ENCODE results near the gene KLRC4.
"Not testable (repeated sequence)": the region's sequence is repeated elsewhere in the genome, so short reads cannot be mapped to it uniquely, and the experiment has no call there.

KLRC4 gene, protein sequence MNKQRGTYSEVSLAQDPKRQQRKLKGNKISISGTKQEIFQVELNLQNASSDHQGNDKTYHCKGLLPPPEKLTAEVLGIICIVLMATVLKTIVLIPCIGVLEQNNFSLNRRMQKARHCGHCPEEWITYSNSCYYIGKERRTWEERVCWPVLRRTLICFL

DNA sequence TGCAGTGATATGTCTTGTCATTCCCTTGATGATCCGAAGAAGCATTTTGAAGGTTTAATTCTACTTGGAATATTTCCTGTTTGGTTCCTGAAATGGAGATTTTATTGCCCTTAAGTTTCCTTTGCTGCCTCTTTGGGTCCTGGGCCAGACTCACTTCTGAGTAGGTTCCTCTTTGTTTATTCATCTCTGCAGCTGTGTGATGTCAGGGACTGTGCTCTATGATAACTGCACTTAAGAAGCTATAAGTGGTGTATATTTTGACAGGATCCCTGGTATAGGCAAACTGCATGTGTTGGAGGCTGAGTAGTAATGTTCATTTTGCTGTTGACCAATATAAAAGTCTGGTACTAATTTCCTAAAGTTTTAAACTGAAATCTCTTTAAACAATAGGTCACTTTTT lies at the start of gene KLRC4:
TSS of gene KLRC4 (minus strand) at position 366 of the 400 bp plus-strand sequence. CDS start at position 184, 182 bp downstream.
- no peak for DNase-seq

DNA sequence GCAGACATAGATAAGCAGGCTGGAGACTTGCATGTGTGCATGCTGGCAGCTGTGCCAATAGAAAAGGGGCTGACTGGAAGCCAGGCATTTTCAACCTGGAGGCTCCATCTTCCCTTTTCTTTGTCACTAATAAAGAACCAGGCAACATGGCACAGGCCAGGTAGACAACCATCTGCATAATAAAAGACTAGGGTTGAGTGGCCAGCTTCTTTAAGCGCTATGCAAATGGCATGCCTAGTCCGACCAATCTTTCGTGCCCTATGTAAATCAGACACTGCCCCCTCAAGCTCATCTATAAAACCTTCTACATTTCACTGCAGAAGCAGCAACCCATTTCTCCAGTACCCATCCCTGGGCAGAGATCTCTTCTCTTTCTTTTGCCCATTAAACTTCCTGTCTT lies 48.2 kb upstream of the KLRC4 start:
- DNase-seq = no peak

DNA sequence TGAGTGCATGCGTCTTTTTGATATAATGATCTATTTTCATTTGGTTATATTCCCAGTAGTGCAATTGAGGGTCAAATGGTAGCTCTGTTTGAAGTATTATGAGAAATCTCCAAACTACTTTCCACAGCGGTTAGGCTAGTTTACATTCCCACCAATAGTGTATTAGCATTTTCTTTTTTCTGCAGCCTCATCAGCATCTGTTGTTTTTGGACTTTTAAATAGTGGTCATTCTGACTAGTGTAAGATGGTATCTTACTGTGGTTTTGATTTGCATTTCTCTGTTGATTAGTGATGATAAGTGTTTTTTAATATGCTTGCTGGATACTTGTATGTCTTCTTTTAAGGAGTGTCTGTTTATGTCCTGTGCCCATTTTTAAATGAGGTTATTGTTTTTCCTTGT lies 47.3 kb upstream of the KLRC4 start:
- DNase-seq = no peak

DNA sequence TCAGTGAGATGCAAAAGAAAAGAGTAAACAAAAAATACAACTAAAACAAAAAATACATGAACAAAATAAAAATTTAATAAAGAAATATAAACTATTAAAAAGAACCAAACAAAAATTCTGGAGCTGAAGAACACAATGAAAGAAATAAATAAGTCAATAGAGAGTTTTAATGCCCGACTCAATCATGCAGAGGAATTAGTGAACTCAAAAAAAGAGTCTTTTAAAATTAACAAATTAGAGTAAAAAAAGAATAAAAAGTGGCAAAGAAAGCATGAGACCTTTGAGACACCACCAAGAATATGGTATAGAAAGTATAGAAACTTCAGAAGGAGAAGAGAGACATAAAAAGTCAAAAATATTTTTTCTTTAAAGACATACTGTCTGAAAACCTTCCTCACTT lies 46.2 kb upstream of the KLRC4 start:
- DNase-seq = no peak

DNA sequence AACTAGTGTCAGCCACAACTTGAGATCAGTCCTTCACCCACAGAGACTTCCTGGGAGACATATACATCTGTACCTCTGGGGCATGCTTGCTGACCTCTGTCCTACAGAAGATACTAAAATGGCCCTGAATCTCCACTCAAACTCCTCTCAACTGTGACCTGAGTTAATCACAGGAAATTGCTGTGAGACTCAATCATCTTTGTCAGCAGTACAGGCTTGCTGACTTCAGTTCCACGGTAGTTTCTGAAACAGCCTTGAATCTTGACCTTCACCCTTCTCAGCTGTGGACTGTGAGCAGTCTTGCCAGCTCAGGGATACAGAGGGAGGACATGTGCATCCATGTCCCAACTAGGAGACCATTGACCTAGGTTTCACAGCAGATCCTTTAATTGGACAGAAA lies 45.0 kb upstream of the KLRC4 start:
- DNase-seq = no peak

DNA sequence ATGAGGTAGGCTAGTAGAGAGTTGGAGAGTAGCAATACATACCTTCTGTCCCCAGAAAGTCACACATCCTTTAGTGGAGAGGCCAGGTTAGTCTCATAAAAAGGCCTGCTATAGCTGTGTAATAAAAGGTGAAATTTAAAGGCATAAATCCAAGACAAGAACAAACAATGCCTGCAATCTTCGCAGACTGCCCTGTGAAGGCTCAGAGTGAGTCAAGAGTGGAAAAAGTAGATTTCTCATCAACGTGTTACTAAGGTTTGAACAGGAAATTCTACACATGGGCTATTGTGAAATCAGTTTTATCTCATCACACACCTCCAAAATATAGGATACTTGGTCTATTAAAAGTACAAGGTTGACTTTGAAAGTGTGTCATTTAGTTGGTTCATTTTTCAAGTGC lies 43.6 kb upstream of the KLRC4 start, which contains the start of gene KLRC1:
TSS of gene KLRC1 (minus strand) at position 222 of the 400 bp plus-strand sequence. CDS start 2,221 bp downstream, outside the sequence.
- no peak for DNase-seq

DNA sequence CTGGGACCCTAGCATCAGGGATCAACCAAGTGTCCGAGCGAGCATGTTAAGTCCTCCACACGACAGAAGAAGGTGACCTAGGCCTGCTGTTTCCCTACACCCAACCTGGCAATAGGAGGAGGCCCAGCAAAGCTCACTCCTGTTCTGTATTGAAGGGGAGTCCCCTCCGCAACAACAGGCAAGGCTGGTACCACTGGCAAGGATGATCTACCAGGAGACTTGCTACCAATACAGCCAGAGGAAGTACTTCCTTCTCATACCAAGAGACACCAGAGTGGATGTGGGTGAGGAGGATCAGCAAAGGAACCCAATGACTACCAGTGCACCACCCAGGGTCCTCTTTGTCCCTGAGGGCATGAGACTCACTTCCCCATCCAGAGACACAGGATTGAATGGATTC lies 38.7 kb upstream of the KLRC4 start:
- DNase-seq = no peak

DNA sequence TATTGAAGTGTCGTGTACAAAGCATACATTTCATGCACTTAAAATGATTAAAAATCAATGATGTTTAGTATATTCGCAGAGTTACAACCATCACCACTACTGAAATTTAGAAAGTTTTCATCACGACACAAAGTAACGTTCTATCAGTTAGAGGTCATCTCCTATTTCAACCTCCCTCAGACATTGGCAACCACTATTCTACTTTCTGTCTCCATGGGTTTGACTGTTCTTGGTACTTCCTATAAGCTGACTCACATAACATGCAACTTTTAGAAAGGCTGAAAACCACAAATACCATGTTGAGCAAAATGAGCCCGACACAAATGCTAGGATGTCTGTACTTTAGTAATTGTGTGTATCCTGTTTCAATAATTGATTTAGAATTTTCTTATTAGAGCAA lies 36.5 kb upstream of the KLRC4 start:
- DNase-seq = not testable (repeated sequence)

DNA sequence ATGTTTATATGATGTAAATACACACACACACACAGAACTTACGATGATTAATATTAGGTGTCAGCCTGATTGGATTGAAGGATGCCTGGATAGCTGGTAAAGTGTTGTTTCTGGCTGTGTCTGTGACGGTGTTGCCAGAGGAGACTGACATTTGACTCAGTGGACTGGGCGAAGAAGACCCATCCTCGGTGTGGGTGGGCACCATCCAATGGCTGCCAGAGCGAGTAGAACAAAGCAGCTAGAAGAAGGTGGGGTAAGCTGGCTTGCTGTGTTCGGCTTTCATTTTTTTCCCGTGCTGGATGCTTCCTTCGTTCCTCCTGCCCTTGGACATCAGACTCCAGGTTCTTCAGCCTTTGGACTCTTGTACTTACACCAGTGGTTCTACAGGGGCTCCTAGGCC lies 31.6 kb upstream of the KLRC4 start:
- DNase-seq = not testable (repeated sequence)

DNA sequence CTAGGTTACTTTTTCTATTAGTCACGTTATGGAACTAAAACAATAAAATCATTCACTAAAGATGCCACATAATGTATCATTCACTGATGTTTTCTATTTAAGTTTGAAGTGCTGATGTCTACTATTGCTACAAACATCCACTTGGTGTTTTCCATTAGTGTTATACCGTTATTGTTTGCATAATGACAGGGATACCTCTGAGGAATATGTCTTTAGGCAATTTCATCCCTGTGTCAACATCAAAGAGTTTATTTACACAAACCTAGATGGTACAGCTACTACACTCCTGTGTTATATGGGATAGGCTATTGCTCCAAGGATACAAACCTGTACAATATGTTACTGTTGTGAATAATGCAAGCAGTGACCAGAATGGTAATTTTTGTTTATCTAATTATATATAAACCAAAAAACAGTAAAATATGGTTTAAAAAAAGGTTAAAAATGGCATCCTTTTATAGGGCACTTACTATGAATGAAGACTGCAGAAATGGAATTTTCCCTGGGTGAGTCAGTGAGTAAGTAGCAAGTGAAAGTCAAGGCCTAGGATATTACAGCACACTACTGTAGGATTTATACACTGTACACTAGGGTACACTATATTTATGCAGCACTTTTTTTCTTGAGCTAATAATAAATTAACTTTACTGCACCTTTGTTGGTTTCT lies 30.2 kb upstream of the KLRC4 start:
- not testable (repeated sequence) for DNase-seq

DNA sequence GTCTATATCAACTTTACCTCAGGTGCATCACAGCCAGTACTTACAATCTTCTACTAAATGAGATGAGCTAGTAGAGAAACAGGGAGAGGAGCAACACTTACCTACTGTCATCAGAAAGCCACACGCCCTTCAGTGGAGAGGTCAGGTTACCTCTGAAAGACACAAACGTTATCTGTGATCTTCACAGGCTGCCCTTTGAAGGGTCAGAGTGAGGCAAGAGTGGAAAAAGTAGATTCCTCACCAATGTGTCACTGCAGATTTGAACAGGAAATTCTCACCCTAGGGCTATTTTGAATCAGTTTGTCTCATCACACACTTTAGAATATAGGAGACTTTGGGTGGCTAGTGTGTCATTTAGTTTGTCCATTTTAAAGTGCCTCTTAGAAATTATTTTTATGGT lies 28.0 kb upstream of the KLRC4 start:
- not testable (repeated sequence) for DNase-seq

DNA sequence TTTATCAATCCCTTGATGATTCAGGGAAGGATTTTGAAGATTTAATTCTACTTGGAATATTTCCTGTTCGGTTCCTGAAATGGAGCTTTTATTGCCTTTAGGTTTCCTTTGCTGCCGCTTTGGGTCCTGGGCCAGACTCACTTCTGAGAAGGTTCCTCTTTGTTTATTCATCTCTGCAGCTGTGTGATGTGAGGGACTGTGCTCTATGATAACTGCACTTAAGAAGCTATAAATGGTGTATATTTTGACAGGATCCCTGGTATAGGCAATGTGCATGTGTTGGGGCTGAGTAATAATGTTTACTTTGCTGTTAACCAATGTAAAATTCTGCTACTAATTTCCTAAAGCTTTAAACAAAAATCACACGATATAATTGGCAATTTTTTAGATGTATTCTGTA lies 26.3 kb upstream of the KLRC4 start, which contains the start of gene KLRC2:
TSS of gene KLRC2 (minus strand) at position 195 of the 400 bp plus-strand sequence. CDS start at position 171, 24 bp downstream.
- not testable (repeated sequence) for DNase-seq

DNA sequence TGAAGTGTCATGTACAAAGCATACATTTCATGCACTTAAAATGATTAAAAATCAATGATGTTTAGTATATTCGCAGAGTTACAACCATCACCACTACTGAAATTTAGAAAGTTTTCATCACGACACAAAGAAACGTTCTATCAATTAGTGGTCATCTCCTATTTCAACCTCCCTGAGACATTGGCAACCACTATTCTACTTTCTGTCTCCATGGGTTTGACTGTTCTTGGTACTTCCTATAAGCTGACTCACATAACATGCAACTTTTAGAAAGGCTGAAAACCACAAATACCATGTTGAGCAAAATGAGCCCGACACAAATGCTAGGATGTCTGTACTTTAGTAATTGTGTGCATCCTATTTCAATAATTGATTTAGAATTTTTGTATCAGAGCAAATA lies 21.1 kb upstream of the KLRC4 start:
- not testable (repeated sequence) for DNase-seq

DNA sequence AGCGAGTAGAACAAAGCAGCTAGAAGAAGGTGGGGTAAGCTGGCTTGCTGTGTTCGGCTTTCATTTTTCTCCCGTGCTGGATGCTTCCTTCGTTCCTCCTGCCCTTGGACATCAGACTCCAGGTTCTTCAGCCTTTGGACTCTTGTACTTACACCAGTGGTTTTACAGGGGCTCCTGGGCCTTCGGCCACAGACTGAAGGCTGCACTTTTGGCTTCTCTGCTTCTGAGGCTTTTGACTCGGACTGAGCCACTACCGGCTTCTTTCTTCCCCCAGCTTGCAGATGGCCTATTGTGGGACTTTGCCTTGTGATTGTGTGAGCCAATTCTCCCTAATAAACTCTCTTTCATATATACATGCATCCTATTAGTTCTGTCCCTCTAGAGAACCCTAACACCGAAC lies 16.4 kb upstream of the KLRC4 start:
- DNase-seq = not testable (repeated sequence)

DNA sequence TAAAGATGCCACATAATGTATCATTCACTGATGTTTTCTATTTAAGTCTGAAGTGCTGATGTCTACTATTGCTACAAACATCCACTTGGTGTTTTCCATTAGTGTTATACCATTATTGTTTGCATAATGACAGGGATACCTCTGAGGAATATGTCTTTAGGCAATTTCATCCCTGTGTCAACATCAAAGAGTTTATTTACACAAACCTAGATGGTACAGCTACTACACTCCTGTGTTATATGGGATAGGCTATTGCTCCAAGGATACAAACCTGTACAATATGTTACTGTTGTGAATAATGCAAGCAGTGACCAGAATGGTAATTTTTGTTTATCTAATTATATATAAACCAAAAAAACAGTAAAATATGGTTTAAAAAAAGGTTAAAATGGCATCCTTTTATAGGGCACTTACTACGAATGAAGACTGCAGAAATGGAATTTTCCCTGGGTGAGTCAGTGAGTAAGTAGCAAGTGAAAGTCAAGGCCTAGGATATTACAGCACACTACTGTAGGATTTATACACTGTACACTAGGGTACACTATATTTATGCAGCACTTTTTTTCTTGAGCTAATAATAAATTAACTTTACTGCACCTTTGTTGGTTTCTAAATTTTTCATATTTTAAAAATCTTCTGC lies 14.8 kb upstream of the KLRC4 start:
- not testable (repeated sequence) for DNase-seq

DNA sequence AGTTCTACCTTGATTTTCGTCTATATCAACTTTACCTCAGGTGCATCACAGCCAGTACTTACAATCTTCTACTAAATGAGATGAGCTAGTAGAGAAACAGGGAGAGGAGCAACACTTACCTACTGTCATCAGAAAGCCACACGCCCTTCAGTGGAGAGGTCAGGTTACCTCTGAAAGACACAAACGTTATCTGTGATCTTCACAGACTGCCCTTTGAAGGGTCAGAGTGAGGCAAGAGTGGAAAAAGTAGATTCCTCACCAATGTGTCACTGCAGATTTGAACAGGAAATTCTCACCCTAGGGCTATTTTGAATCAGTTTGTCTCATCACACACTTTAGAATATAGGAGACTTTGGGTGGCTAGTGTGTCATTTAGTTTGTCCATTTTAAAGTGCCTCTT lies 12.6 kb upstream of the KLRC4 start:
- DNase-seq = not testable (repeated sequence)

DNA sequence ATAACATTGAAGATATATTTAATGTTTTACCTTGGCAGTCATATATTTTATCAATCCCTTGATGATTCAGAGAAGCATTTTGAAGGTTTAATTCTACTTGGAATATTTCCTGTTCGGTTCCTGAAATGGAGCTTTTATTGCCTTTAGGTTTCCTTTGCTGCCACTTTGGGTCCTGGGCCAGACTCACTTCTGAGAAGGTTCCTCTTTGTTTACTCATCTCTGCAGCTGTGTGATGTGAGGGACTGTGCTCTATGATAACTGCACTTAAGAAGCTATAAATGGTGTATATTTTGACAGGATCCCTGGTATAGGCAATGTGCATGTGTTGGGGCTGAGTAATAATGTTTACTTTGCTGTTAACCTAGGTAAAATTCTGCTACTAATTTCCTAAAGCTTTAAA lies 10.8 kb upstream of the KLRC4 start, which contains the start of gene KLRC3:
TSS of gene KLRC3 (minus strand) at position 262 of the 400 bp plus-strand sequence. CDS start at position 217, 45 bp downstream.
- not testable (repeated sequence) for DNase-seq

DNA sequence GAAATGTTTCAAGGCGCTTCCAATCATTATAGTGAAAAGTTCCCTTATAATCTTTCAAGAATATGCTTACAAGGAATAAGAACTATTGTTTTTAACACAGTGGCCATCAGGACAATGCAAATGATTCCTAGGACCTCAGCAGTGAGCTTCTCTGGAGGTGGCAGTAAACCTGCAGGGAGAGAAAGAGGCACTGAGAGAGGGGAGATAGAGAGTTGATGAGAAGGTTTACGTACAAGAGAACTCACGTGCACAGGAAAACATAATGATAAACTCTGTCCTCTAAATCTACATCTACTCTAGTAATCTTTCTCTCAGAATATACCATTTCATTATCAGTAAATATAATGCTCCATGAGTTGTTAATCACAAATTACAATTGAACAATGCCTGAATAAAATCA lies 715 bp downstream of the KLRC4 start:
- DNase-seq = no peak

DNA sequence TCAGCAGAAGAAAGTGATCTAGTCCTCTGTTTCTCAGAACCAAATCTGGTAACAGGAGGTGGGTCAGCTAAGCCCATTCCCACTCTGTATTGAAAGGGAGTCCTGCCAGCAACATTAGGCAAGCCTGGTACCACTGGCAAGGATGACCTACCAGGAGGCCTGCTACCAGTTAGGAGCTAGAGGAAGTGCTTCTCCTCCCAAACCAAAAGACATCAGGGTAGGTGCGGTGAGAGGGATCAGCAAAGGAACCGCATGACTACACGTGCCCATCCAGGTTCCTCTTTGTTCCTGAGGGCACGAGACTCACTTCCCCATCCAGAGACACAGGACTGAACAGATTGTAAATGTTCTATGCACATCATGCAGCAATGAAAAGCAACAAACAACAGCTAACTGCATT lies 2.8 kb downstream of the KLRC4 start:
- no peak for DNase-seq

DNA sequence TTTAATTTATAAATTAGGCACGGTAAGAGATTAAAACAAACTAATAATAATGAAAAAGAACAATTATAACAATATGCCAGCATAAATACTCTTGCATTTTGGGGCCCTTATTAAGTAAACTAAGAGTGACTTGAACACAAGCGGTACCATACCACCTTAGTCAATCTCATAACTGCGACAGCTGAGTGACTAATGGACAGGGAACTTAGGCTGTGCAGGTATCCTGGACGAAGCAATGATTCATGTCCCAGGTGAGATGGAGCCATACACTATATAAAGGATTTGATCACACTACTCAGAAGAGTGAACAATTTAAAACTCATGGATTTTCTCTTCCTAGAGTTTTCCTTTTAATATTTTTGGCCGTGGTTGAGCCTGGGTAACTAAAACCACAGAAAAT lies 4.3 kb downstream of the KLRC4 start:
- DNase-seq = no peak

DNA sequence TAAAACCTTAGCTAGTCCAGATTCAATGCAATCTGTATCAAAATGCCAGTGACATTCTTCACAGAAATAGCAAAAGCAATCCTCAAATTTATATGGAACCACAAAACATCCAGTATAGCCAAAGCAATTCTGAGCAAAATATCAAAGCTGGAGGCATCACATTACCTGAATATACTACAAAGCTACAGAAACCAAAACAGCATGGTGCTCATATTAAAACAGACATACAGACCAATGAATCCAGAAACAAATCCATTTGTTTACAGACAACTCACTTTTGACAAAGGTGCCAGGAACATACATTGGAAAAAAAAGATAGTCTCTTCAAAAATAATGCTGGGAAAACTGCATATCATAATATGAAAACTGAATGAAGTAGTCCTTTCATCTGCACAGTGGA lies 4.8 kb downstream of the KLRC4 start:
- no peak for DNase-seq

DNA sequence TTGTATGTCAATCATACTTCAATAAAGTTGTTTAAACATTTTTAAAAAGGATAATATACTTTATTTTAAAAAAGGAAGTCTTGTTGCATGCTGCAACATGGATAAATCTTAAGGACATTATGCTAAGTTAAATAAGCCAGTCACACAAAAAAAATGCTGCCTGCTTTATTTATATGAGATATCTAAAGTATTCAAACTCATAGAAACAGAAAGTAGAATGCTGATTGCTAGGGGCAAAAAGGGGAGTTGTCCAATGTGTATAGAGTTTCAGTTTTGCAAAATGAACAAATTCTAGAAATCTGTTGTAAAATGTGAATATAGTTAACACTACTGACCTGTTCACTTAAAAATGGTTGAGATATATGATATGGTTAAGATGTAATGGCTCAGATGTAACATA lies 8.7 kb downstream of the KLRC4 start:
- DNase-seq = no peak

DNA sequence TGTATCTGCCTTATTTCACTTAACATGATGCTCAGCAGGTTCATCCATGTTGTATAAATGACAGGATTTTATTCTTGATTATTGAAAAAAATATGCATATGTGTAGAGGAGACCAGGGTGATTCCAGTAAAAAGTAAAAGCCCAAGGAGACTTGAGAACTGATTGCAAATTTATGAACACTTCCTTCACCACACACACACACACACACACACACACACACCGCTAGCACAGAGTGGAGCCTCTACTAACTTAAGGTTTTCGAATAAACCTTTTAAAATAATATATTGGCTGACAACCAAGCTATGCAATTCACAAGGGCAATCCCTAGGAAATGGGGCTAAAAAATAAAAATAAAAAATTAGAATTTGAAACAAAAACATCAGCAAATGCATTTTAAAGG lies 11.4 kb downstream of the KLRC4 start:
- DNase-seq = no peak

DNA sequence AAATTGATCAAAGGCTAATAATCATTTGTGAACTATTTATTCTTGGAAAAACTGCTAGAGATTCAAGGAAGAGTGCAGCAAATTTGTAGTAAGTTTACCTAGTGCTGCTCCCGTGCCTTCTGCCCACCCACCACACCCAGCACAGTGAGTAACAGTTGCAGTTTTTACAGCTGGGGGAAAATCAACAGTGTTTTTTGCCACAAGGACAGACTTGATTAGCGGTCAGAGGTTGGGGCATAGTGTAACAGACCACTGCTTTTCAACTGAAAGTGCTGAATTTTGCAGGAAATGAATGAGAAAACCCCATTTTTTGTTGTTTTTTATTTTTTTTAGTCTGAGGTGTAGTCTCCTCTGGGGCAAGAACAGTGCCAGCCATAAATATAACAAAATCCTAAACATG lies 12.3 kb downstream of the KLRC4 start:
- no peak for DNase-seq

All from activated effector memory CD4-positive, alpha-beta T cell treated with Interleukin-2 at 50 U/mL for 16 hours (primary cell).